Coronary artery (tissue), 2 donors: ENCODE results near the gene PRDM16.
A peak's percentile ranks its signal among the peaks of the same experiment; 100 is the strongest.

Experiments
- DNase-seq: peaks from one replicate; pipeline ENCODE4 v3.0.0-alpha.2; 2017; ENCODE audit warnings: low spot score
- H3K27ac ChIP-seq, 2 donors: fragments of 200-600 bp; sonication (generic); one replicate each; pipeline ENCODE4 v1.5.1; 2016 to 2019
- H3K4me3 ChIP-seq: fragments of 200-600 bp; sonication (generic); 2 replicates; pipeline ENCODE4 v1.5.1; 2016; ENCODE audit warnings: mild to moderate bottlenecking, moderate library complexity
- CTCF ChIP-seq: fragments of 200-600 bp; sonication (generic); IDR thresholded peaks from one replicate; pipeline ENCODE4 v1.5.1; 2019; ENCODE audit warnings: antibody characterized with exemption

The PRDM16 gene

DNA sequence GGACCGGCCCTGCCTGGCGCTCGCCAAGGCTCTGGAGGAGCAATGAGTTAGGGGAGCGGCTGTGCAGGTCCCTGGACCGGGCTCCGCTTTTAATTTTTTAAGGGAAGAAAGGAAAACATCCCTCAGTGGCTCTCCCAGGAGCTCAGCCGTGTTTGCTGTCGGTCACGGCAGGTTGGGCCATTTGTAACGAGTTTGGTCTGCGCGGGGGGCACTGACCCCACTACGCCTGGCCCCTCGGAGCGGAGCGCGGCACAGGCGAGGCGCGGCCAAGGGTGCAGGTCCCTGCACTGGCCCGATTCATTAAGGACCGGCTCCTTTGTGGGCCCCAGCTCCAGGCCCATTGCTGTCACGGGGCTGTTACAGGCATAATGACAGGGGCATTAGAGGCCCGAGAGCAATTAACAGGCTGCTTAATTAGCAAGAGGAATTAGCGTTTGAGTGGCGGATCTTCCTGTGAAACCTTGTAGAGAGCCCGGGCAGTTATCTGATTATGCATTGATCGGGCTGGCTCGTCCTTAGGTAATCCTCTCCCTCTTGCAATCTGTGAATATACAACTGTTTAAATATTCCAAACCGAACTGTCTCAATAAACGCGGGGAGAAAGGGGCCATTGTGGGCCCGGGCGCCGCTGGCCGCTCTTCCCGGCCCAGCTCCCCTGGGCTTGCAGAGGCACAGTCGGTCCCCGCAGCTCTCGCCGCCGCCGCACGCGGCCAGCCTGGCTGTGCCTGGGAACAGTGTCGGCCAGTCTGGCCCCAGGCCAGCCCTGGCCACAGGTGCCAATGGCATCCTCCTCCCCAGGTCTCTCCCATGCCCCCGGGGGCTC, 56.8 kb downstream of the PRDM16 start:
- TF ChIP-seq CTCF, result no peak
- Histone ChIP-seq H3K4me3 (no peak overlapping the region), H3K27ac (peak overlapping the region; percentile 90 to 91)
- DNase-seq, result no peak

DNA sequence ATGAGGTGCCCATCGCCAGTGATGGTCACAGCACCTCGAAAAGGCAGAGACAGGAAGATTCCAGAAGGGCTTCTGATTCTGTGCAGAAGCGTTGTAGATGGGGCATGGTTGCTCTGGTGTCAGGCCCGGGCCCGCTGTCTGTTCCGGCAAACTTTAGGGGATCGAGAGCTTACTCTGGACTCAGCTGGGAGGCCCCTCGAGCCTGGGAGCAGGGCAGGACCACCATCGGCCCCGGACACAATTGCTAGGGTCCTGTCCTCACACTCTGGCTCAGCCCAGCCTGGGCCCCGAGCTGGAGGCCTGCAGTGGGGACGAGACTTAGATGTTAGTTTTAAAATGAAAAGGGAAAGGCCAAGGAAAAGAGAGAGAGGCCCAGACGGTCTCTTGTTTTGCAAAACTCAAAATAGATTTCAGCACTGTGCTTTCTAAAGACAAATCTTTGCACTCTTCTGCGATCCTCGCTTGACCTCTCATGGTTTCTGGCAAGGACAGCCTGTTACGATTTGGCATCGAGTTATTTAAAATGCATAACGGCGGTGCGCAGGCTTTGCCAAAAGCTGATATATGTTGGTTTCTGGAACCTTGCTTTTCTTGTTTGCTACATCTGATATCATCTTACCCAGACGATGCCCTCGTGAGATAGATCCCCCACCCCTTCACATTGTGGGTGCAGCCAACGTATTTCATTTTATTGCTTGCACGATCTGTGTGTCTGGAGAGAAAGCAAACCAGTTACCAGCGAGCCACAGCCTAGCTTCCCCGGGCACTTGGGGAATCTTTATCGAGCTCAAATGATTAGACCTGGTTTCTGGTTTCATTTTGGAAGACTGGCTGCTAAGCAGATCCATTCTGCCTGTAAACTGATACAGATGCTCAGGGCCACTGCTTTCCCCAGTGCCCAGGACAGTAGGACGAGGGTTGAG, 58.0 kb downstream of the PRDM16 start:
- TF ChIP-seq CTCF, result no peak
- DNase-seq, result no peak
- peak overlapping the region; percentile 55 for H3K4me3 ChIP-seq
- peak overlapping the region; percentile 90 to 91 for H3K27ac ChIP-seq

- no peak for TF ChIP-seq CTCF
- Histone ChIP-seq H3K4me3 (peak overlapping the region; percentile 55), H3K27ac (peak overlapping the region; percentile 90 to 91)
- DNase-seq, result peak; percentile 83
Observed at GRCh38 chr1:3127738-3128137, 58.7 kb downstream of the PRDM16 start.

- H3K27ac ChIP-seq, result peak overlapping the region; percentile 90 to 91
- H3K4me3 ChIP-seq, result peak overlapping the region; percentile 55
- no peak for TF ChIP-seq CTCF
- DNase-seq, result peak; percentile 83
Observed at GRCh38 chr1:3128431-3129132, 59.6 kb downstream of the PRDM16 start.

GRCh38 chr1:3129133-3129490, 60.1 kb downstream of the PRDM16 start:
- peak overlapping the region; percentile 90 to 91 for H3K27ac ChIP-seq
- peak overlapping the region; percentile 55 for H3K4me3 ChIP-seq
- DNase-seq, result no peak
- TF ChIP-seq CTCF, result no peak

DNA sequence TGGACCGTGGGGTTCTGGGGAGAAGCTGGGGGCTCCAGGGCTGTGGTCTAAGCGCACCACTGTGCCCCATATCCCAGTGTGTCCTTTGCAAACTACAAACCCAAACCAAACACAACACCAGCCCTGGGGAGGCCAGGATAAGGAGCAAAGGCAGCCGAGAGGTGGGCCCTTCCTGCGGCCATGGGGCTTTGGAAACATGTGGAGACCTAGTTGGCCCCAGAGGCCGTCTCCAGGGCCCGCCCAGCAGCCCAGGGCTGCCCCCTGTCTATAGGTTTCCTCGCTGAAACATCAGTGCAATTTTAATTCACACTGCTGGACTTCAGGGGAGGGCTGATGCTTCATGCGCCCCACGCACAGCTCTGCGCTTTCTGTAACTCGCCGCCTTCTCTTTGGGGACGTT, 61.3 kb downstream of the PRDM16 start:
- H3K27ac ChIP-seq, result peak overlapping the region; percentile 90 to 91
- no peak for DNase-seq
- TF ChIP-seq CTCF, result no peak
- H3K4me3 ChIP-seq, result no peak overlapping the region
